Measurements from ENCODE around the gene TCF25.

Gene TCF25

GRCh38 chr16:89858973-89859614 is 14.3 kb upstream of the TCF25 start:
- in situ Hi-C loops (cut with HindIII; ENCODE audit: low sequenced_read_pairs), result no loop called here
- H3K4me3 ChIP-seq (ENCODE audit: low read depth, low read length), result no peak overlapping the region
- no peak for DNase-seq (ENCODE audit: low read depth, low spot score)
- TF ChIP-seq, protein P1, sequence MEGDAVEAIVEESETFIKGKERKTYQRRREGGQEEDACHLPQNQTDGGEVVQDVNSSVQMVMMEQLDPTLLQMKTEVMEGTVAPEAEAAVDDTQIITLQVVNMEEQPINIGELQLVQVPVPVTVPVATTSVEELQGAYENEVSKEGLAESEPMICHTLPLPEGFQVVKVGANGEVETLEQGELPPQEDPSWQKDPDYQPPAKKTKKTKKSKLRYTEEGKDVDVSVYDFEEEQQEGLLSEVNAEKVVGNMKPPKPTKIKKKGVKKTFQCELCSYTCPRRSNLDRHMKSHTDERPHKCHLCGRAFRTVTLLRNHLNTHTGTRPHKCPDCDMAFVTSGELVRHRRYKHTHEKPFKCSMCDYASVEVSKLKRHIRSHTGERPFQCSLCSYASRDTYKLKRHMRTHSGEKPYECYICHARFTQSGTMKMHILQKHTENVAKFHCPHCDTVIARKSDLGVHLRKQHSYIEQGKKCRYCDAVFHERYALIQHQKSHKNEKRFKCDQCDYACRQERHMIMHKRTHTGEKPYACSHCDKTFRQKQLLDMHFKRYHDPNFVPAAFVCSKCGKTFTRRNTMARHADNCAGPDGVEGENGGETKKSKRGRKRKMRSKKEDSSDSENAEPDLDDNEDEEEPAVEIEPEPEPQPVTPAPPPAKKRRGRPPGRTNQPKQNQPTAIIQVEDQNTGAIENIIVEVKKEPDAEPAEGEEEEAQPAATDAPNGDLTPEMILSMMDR (IDR thresholded peaks at IDR 0.05; ENCODE audit: low read depth, low read length), result no peak

DNA sequence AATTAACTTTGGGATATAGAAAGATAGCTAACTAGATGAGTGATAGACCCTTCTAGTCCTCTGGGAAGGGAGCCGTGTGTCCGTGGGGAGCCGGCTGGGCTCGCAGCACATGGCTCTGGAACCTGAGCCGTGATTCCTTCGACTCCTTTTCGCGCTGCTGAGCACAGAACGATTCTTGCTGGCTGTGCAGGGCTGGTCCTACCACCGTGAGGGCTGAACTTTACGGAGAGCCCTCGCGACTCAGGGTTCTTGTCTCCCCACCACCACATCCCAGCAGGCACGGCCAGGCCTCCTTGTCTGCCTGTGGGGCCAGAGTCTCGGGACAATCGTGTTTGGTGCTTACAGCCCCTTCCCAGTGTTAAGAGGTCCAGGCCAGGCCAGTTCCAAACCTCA is 13.8 kb upstream of the TCF25 start:
- no peak for DNase-seq (ENCODE audit: low read depth, low spot score)
- no peak overlapping the region for H3K4me3 ChIP-seq (ENCODE audit: low read depth, low read length)
- TF ChIP-seq, protein P1 (IDR thresholded peaks at IDR 0.05; ENCODE audit: low read depth, low read length), result no peak
- in situ Hi-C loops (cut with HindIII; ENCODE audit: low sequenced_read_pairs), result no loop called here

DNA sequence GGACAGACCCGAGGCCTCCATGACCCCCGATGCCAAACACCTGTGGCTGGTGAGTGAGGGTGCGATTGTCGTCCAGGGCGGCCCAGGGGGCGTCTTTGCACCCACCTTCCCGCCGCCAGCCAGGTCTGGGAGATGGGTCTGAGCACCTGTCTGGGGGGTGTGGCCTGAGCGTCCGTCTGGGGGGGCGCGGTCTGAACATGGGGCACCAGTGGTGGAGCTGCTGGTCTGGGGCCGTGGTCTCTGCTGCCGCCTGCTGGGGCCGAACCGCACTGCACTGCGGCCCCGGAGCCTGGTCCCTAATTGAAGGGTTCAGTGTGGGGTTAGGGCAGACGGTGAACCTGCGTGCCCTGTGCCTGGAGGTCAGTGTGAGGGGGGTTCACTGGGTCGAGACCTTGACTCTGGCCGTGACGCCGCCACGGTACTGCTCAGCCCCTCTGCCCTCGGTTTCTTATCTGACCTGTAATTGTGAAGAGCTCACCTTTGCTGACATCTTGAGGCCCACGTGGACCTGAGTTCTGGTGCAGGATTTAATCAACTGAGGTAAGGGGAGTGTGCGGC is 12.6 kb upstream of the TCF25 start:
- in situ Hi-C loops (cut with HindIII; ENCODE audit: low sequenced_read_pairs), result no loop called here
- TF ChIP-seq, protein P1 (IDR thresholded peaks at IDR 0.05; ENCODE audit: low read depth, low read length), result peak; percentile 97
- H3K4me3 ChIP-seq (ENCODE audit: low read depth, low read length), result no peak overlapping the region
- peak; percentile 17 for DNase-seq (ENCODE audit: low read depth, low spot score)

DNA sequence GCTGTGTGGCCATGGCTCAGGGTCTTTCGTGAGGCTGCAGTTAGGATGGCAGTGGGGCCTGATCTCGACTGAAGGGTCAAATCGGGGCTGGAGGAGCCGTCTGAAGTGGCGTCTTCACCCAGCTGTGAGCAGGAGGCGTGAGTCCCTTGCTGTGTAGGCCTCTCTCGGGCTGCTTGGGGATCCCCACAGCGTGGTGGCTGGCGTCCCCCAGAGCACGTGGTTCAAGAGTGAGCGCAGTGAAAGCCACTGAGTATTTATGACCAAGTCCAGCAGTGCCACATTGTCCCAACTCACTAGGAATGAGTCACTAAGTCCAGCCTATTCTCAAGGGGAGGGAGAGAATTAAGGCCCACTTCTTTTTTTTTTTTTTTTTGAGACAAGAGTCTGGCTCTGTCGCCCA is 11.7 kb upstream of the TCF25 start:
- TF ChIP-seq, protein P1 (IDR thresholded peaks at IDR 0.05; ENCODE audit: low read depth, low read length), result no peak
- in situ Hi-C loops (cut with HindIII; ENCODE audit: low sequenced_read_pairs), result no loop called here
- H3K4me3 ChIP-seq (ENCODE audit: low read depth, low read length), result no peak overlapping the region
- DNase-seq (ENCODE audit: low read depth, low spot score), result no peak

DNA sequence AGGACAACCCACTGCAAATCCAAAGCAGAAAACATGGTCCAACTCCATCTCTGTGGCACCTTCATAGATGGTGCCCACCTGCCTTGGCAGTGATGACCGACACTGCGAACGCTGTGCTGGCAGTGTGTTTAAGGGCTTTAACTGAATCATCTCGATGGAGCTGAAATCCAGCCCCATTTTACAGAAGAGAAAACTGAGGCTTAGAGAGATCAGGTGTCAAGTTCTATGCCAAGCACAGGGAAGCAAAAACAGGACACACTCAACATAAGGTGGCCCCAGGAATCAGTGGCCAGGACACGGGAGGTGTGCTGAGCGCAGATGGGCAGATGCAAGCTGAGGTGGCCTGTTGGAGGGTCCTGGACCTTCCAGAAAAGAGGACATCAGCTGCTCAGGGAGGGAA is 10.7 kb upstream of the TCF25 start:
- TF ChIP-seq, protein P1 (IDR thresholded peaks at IDR 0.05; ENCODE audit: low read depth, low read length), result no peak
- no peak overlapping the region for H3K4me3 ChIP-seq (ENCODE audit: low read depth, low read length)
- in situ Hi-C loops (cut with HindIII; ENCODE audit: low sequenced_read_pairs), result no loop called here
- DNase-seq (ENCODE audit: low read depth, low spot score), result no peak

GRCh38 chr16:89863741-89864526 is 9.5 kb upstream of the TCF25 start:
- no peak overlapping the region for H3K4me3 ChIP-seq (ENCODE audit: low read depth, low read length)
- in situ Hi-C loops (cut with HindIII; ENCODE audit: low sequenced_read_pairs), result no loop called here
- DNase-seq (ENCODE audit: low read depth, low spot score), result peak; percentile 20
- TF ChIP-seq, protein P1 (IDR thresholded peaks at IDR 0.05; ENCODE audit: low read depth, low read length), result no peak
